Activated CD4-positive, alpha-beta memory T cell treated with anti-CD3 and anti-CD28 coated beads, Interleukin-2, amount 10 ng/mL, durations not matched to agents 7 days and 5 days (primary cell): ENCODE measurements around the gene MPC2. TPM values are rescaled to one million over a fixed set of nuclear protein-coding genes. Genes with fewer than 3 reads are reported as not detected.

ENCODE experiments used
- total RNA-seq, 2 experiments: library from RNA; stranded (reverse); gene quantifications; one replicate each; pipeline ENCODE4 v1.2.3, GENCODE V29; 2021

Gene MPC2
- total RNA-seq, 2 experiments from 2014 or later = 61.4 to 61.5 TPM

Other genes starting within 250 kb of the MPC2 start
- gene MPZL1, start 215.1 kb downstream of the MPC2 start, total RNA-seq = 10 to 100 TPM; 17.4 to 19.0 TPM
- under 1 TPM; 0.05 to 0.13 TPM for gene ADCY10, start 22.9 kb downstream of the MPC2 start, total RNA-seq
- gene DCAF6, start 389 bp downstream of the MPC2 start, total RNA-seq = 10 to 100 TPM; 26.4 to 27.1 TPM
- gene GPR161, start 199.9 kb upstream of the MPC2 start, total RNA-seq = under 1 TPM; 0.65 to 0.85 TPM
- 10 to 100 TPM; 47.1 to 48.4 TPM for gene TIPRL, start 241.9 kb upstream of the MPC2 start, total RNA-seq